ENCODE results near the gene N4BP2L2.

DNA sequence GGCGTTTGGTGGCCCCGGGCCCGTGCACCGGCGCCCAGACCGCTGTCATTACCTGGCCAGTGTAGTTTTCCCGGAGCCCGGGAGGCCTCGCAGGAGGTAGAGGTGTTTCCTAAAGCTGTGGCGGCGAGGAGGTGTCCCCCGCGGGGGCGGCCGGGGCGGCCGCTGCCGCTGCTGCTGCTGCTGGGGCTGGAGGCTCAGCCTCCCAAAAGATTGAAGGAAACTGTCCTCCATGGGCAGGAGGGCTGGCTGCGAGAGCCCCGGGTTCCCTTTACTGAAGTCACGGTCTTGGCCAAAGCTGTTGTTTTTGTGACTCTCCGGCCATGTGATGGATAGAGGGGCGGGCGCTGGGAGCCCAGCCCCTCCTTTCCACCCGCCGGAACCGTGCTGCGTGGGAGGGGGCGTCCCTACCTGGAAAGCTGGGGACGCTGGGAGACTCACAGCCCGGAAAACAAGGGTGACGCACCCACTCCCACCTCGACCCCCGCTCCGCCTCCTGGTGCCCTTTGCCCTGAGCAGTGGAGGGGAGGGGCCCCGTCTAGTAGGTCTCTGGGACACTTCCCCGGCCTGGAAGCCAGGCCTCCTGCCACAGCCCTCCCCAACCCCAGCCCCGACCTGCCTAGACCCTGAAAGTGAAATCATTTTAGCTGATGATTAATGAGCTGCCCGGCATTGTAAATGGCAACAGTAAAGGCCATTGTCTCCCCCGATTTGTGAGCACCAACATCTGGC, 110.6 kb downstream of the N4BP2L2 start, which contains the start of gene N4BP2L1:
- TF ChIP-seq, protein P1, sequence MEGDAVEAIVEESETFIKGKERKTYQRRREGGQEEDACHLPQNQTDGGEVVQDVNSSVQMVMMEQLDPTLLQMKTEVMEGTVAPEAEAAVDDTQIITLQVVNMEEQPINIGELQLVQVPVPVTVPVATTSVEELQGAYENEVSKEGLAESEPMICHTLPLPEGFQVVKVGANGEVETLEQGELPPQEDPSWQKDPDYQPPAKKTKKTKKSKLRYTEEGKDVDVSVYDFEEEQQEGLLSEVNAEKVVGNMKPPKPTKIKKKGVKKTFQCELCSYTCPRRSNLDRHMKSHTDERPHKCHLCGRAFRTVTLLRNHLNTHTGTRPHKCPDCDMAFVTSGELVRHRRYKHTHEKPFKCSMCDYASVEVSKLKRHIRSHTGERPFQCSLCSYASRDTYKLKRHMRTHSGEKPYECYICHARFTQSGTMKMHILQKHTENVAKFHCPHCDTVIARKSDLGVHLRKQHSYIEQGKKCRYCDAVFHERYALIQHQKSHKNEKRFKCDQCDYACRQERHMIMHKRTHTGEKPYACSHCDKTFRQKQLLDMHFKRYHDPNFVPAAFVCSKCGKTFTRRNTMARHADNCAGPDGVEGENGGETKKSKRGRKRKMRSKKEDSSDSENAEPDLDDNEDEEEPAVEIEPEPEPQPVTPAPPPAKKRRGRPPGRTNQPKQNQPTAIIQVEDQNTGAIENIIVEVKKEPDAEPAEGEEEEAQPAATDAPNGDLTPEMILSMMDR (IDR thresholded peaks at IDR 0.05; ENCODE audit: insufficient read depth, low read depth, low read length): no peak
- no peak for TF ChIP-seq EZH2 (IDR thresholded peaks at IDR 0.05; ENCODE audit: insufficient read depth, low read length)
